ENCODE measurements around the gene MRPS7. TPM values are rescaled to one million over a fixed set of nuclear protein-coding genes. Genes with fewer than 3 reads are reported as not detected.

Gene MRPS7
- total RNA-seq, 1 donor from 2014 or later: 83.5 TPM

DNA sequence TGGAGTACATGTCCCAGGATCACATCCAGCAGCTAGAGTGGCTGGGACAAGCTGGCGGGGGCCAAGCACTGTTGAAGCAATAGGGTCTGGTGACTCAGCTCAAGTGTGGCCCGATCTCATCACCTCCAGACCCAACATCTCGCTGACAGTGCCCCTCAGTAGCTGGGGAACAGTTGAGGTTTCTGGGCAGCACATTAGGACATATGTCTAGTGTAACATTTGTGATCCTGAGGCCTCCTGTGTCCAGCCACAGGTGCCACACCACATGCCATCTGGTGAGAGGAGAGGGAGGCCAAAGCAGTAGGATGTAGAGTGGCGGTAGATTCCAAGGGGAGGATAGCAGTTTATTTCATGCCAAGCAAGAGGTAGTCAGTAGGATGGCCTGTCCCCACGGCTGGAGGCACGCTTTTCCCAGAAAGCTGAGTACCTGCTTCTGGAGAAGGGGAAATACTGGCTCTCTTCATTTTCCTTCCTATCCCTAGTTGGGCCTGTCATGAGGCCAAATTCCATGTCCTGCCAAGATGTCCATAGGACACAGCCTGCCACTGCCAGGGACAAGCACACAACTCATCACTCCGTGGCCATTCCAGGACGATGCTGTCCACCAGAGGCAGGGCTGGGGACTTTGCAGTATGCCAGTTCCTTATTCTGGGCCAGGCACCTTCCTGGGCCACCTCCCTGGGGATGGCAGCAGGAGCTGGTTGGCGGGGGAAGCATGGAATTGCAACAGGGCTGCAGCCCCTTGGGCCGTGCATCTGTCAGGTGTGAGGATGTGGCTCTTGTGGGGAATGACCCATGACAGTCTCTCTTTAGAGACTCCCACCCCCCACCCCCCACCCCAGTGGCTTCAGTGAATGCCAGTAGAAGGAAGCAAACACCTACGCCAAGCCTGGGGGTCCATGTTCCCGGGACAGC, 24.3 kb upstream of the MRPS7 start:
- peaks cover 48% of the 10 kb centered on the region for H3K36me3 ChIP-seq (ENCODE audit: control insufficient read depth, insufficient read depth, low read length)
- no peak for FAIRE-seq
- H3K27me3 ChIP-seq (ENCODE audit: control insufficient read depth, insufficient read depth, low read length): no peaks in the 10 kb centered on the region
- DNase-seq (ENCODE audit: low read depth): no peak
- H3K4me3 ChIP-seq (ENCODE audit: low read depth, low read length): no peak overlapping the region
- TF ChIP-seq, protein P1, sequence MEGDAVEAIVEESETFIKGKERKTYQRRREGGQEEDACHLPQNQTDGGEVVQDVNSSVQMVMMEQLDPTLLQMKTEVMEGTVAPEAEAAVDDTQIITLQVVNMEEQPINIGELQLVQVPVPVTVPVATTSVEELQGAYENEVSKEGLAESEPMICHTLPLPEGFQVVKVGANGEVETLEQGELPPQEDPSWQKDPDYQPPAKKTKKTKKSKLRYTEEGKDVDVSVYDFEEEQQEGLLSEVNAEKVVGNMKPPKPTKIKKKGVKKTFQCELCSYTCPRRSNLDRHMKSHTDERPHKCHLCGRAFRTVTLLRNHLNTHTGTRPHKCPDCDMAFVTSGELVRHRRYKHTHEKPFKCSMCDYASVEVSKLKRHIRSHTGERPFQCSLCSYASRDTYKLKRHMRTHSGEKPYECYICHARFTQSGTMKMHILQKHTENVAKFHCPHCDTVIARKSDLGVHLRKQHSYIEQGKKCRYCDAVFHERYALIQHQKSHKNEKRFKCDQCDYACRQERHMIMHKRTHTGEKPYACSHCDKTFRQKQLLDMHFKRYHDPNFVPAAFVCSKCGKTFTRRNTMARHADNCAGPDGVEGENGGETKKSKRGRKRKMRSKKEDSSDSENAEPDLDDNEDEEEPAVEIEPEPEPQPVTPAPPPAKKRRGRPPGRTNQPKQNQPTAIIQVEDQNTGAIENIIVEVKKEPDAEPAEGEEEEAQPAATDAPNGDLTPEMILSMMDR (IDR thresholded peaks at IDR 0.05; ENCODE audit: insufficient read depth, low read length, severe bottlenecking): no peak

DNA sequence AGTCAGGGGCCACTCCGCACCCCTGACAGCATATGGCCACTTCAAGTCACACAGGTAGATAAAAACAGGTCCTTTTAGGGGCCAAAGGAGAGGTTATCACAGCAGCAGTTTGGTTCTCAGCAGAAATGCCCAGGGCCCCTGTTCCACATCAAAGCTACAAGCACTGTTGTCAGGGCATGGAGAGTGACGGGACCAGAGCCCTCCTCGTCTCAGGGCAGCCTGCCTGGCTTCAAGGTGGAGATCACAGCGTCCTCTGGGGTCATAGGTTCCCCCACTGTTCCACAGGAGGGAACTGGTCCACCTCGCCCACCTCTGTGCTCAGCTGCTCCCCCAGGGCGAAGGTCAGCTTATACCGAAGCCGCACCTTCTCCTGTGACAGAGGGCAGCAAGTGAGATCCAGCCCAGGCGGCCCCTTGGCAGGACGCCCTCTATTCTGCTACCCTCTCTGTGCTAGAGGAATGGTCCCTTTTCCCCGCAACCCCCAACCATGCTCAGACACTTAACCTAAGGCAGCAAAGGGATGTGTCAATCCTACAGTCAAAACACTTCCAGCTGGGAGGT, 23.6 kb upstream of the MRPS7 start:
- Histone ChIP-seq H3K4me3 (ENCODE audit: low read depth, low read length) (no peak overlapping the region), H3K36me3 (ENCODE audit: control insufficient read depth, insufficient read depth, low read length) (peaks cover 47% of the 10 kb centered on the region), H3K27me3 (ENCODE audit: control insufficient read depth, insufficient read depth, low read length) (no peaks in the 10 kb centered on the region)
- FAIRE-seq (no peak), DNase-seq (ENCODE audit: low read depth) (no peak)
- TF ChIP-seq, protein P1 (IDR thresholded peaks at IDR 0.05; ENCODE audit: insufficient read depth, low read length, severe bottlenecking): no peak

DNA sequence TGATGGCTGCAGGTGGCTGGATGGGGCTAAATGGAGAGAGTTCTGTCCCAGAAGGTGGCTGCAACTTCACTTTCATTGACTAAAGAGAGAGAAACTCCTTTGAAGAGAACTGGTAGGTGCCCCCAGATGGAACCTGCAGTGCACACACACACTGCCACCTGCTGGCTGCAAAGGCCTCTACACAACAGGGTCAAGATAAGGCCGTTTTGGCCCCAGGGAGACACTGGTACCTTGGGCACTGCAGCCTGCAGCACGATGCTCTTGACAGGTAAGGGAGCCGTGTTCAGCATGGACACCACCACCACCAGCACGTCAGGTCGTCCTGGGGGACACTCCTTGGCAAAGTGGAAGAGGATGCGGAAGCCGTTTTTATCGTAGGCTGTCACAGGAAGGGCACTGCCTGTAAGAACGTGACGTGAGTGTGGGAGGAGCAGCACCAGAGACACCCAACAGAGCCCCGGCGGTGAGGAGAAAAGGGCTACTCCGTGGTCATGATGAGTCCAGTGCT, 22.9 kb upstream of the MRPS7 start:
- TF ChIP-seq, protein P1 (IDR thresholded peaks at IDR 0.05; ENCODE audit: insufficient read depth, low read length, severe bottlenecking): peak; percentile 87
- no peaks in the 10 kb centered on the region for H3K27me3 ChIP-seq (ENCODE audit: control insufficient read depth, insufficient read depth, low read length)
- H3K36me3 ChIP-seq (ENCODE audit: control insufficient read depth, insufficient read depth, low read length): peaks cover 53% of the 10 kb centered on the region
- no peak overlapping the region for H3K4me3 ChIP-seq (ENCODE audit: low read depth, low read length)
- FAIRE-seq: no peak
- DNase-seq (ENCODE audit: low read depth): peak; percentile 57

DNA sequence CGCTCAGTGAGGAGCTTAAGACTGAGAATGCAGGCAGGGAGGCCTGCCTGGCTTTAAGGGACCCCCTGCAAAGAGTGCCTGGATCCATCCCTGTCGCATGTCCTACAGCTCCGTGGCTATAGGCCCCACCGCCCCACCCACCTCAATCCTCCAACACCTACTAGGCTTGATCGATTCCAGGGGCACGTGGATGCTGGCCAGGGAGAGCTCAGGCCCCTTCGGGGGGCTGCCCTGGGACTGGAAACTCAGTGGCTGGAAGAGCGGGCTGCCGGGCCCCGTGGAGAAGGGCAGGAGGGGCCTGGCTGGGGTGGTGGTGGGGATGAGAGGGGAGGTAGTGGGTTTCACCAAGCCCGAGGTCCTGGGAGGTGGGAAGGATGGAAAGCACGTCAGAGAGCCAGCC, 22.5 kb upstream of the MRPS7 start:
- H3K27me3 ChIP-seq (ENCODE audit: control insufficient read depth, insufficient read depth, low read length): no peaks in the 10 kb centered on the region
- peaks cover 57% of the 10 kb centered on the region for H3K36me3 ChIP-seq (ENCODE audit: control insufficient read depth, insufficient read depth, low read length)
- TF ChIP-seq, protein P1 (IDR thresholded peaks at IDR 0.05; ENCODE audit: insufficient read depth, low read length, severe bottlenecking): no peak
- FAIRE-seq (no peak), DNase-seq (ENCODE audit: low read depth) (no peak)
- H3K4me3 ChIP-seq (ENCODE audit: low read depth, low read length): no peak overlapping the region

DNA sequence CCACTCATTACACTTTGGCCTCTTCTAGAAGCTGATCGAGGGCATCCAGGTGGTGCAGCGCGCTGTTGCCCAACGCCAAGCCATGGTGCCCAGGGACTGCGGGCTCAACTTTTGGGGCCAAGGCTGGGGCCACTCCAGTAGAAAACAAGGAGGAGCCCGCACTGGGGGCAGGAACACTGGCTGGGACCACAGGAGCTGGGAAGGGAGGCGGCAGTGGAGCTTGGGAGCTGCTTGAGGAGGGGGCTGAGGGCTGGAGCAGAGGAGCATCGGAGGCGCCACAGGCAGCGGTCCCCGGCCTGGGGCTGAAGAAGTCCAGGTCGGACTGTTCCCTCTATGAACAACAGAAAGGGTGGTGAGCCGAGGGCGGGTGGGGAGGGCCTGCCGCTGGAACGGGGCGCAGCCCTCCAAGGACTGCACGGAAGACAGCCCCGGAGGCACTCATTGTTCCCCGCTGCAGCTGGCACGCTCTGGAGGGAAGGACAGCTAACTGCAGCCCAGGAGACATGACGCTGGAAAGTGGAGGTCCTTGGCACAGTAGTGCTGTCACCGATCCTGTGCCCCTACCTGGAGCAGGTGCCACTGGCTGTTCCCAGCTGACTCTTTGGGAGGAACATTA, 21.8 kb upstream of the MRPS7 start:
- no peak for FAIRE-seq
- Histone ChIP-seq H3K4me3 (ENCODE audit: low read depth, low read length) (no peak overlapping the region), H3K36me3 (ENCODE audit: control insufficient read depth, insufficient read depth, low read length) (peaks cover 55% of the 10 kb centered on the region), H3K27me3 (ENCODE audit: control insufficient read depth, insufficient read depth, low read length) (no peaks in the 10 kb centered on the region)
- TF ChIP-seq, protein P1 (IDR thresholded peaks at IDR 0.05; ENCODE audit: insufficient read depth, low read length, severe bottlenecking): no peak
- no peak for DNase-seq (ENCODE audit: low read depth)
